ENCODE results near the gene RIN3. TPM values are rescaled to one million over a fixed set of nuclear protein-coding genes. Genes with fewer than 3 reads are reported as not detected.

The RIN3 gene
- total and polyA plus RNA-seq, 4 donors: 3.4 to 7.4 (median 5.2) TPM

DNA sequence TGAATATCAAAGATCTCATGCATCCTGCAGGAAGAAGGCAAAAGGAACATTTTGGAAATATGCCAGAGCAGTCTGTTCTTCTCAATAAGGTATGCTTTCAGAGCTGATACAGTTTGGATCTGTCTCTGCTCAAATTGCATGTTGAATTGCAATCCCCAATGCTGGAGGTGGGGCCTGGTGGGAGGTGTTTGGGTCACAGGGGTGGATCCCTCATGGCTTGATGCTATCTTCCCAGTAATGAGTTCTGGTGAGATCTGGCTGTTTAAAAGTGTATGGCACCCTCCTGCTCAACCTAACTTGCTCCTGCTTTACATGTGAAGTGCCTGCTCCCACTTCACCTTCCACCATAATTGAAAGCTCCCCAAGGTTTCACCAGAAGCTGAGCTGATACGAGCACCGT lies 76.6 kb downstream of the RIN3 start:
- Histone ChIP-seq H3K9me3 (ENCODE audit: control insufficient read depth, insufficient read depth, low read length) (no peaks in the 10 kb centered on the region), H3K27me3 (ENCODE audit: control insufficient read depth, insufficient read depth, low read length) (no peaks in the 10 kb centered on the region), H3K27ac (ENCODE audit: low read depth, low read length) (no peak overlapping the region), H3K4me3 (ENCODE audit: low read depth, low read length) (no peak overlapping the region), H3K36me3 (ENCODE audit: control insufficient read depth, insufficient read depth, low read length) (no peaks in the 10 kb centered on the region), H3K4me1 (ENCODE audit: control insufficient read depth, insufficient read depth, low read length) (no peaks in the 10 kb centered on the region)
- no peak for DNase-seq (ENCODE audit: low read depth in 4 of 6, low spot score in 6 of 6)
- WGBS (ENCODE audit: insufficient coverage): 88% methylated on average over 2 of the region's 2 CpGs

- H3K4me1 ChIP-seq (ENCODE audit: control insufficient read depth, insufficient read depth, low read length): no peaks in the 10 kb centered on the region
- H3K9me3 ChIP-seq (ENCODE audit: control insufficient read depth, insufficient read depth, low read length): no peaks in the 10 kb centered on the region
- no peaks in the 10 kb centered on the region for H3K36me3 ChIP-seq (ENCODE audit: control insufficient read depth, insufficient read depth, low read length)
- no peaks in the 10 kb centered on the region for H3K27me3 ChIP-seq (ENCODE audit: control insufficient read depth, insufficient read depth, low read length)
- no peak for DNase-seq (ENCODE audit: low read depth in 4 of 6, low spot score in 6 of 6)
- no peak overlapping the region for H3K4me3 ChIP-seq (ENCODE audit: low read depth, low read length)
- WGBS (ENCODE audit: insufficient coverage): no CpG with 5 or more reads among the region's 2 CpGs
- no peak overlapping the region for H3K27ac ChIP-seq (ENCODE audit: low read depth, low read length)
These were observed 77.4 kb downstream of the RIN3 start for GRCh38 chr14:92590941-92591340.

- Histone ChIP-seq H3K4me3 (ENCODE audit: low read depth, low read length) (no peak overlapping the region), H3K27ac (ENCODE audit: low read depth, low read length) (no peak overlapping the region), H3K36me3 (ENCODE audit: control insufficient read depth, insufficient read depth, low read length) (no peaks in the 10 kb centered on the region), H3K4me1 (ENCODE audit: control insufficient read depth, insufficient read depth, low read length) (no peaks in the 10 kb centered on the region), H3K9me3 (ENCODE audit: control insufficient read depth, insufficient read depth, low read length) (no peaks in the 10 kb centered on the region), H3K27me3 (ENCODE audit: control insufficient read depth, insufficient read depth, low read length) (no peaks in the 10 kb centered on the region)
- no peak for DNase-seq (ENCODE audit: low read depth in 4 of 6, low spot score in 6 of 6)
These were observed 77.8 kb downstream of the RIN3 start for GRCh38 chr14:92591346-92591745.

GRCh38 chr14:92595267-92595666 lies 81.7 kb downstream of the RIN3 start:
- no peak overlapping the region for H3K27ac ChIP-seq (ENCODE audit: low read depth, low read length)
- no peaks in the 10 kb centered on the region for H3K9me3 ChIP-seq (ENCODE audit: control insufficient read depth, insufficient read depth, low read length)
- no peak overlapping the region for H3K4me3 ChIP-seq (ENCODE audit: low read depth, low read length)
- no peaks in the 10 kb centered on the region for H3K27me3 ChIP-seq (ENCODE audit: control insufficient read depth, insufficient read depth, low read length)
- H3K36me3 ChIP-seq (ENCODE audit: control insufficient read depth, insufficient read depth, low read length): no peaks in the 10 kb centered on the region
- no peak for DNase-seq (ENCODE audit: low read depth in 4 of 6, low spot score in 6 of 6)
- 82% methylated on average over 3 of the region's 3 CpGs for WGBS (ENCODE audit: insufficient coverage)
- no peaks in the 10 kb centered on the region for H3K4me1 ChIP-seq (ENCODE audit: control insufficient read depth, insufficient read depth, low read length)

- 85% methylated on average over 7 of the region's 9 CpGs for WGBS (ENCODE audit: insufficient coverage)
- Histone ChIP-seq H3K27ac (ENCODE audit: low read depth, low read length) (no peak overlapping the region), H3K9me3 (ENCODE audit: control insufficient read depth, insufficient read depth, low read length) (no peaks in the 10 kb centered on the region), H3K36me3 (ENCODE audit: control insufficient read depth, insufficient read depth, low read length) (no peaks in the 10 kb centered on the region), H3K4me1 (ENCODE audit: control insufficient read depth, insufficient read depth, low read length) (no peaks in the 10 kb centered on the region), H3K27me3 (ENCODE audit: control insufficient read depth, insufficient read depth, low read length) (no peaks in the 10 kb centered on the region), H3K4me3 (ENCODE audit: low read depth, low read length) (no peak overlapping the region)
- no peak for DNase-seq (ENCODE audit: low read depth in 4 of 6, low spot score in 6 of 6)
These were observed 82.8 kb downstream of the RIN3 start for GRCh38 chr14:92596331-92596907.

DNA sequence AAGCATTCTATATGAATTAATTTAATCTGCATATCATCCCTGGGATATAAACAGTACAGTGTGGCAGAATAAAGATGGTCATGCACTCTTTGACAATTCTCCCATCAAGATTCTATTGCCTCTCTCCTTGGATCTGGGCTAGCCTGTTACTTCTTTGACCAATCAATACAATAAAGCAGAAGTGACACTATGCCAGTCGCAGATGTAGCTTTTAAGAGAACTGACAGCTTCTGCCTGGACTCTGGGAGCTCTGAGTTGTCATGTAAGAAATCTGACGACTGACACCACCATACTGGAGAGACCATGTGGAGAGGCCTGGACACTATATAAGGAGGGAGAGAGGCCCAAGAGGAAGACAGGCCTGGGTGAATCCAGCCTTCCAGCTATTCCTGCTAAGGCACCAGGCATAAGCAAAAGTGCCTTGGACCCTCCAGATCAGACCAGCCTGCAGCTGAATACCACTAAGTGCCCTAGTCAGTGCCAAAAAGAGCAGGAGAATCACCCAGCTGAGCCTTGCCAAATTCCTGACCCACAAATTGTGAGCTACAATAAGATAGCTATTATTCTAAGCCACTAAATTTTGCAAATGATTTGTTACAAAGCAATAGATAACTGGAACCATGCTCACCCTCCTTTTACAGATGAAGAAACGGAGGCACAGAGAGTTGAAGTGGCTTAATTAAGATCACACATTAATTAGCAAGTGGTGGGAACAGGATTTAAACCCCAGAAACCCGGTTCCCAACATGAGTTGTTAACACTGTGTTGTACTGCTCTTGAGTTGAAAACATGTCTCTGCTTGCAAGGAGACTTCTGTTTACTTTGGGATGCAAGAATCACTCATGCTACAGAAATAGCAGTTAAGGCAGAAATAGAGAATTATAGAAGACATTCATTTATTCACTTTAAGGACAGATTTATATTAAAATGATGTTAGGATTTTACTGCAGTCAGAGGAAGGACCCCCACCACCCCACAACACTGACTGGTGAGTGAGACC lies 84.6 kb downstream of the RIN3 start:
- H3K27ac ChIP-seq (ENCODE audit: low read depth, low read length): no peak overlapping the region

GRCh38 chr14:92599811-92600210 lies 86.2 kb downstream of the RIN3 start:
- DNase-seq (ENCODE audit: low read depth in 4 of 6, low spot score in 6 of 6): no peak
- Histone ChIP-seq H3K4me3 (ENCODE audit: low read depth, low read length) (no peak overlapping the region), H3K27ac (ENCODE audit: low read depth, low read length) (no peak overlapping the region), H3K4me1 (ENCODE audit: control insufficient read depth, insufficient read depth, low read length) (peaks cover 21% of the 10 kb centered on the region), H3K9me3 (ENCODE audit: control insufficient read depth, insufficient read depth, low read length) (no peaks in the 10 kb centered on the region), H3K27me3 (ENCODE audit: control insufficient read depth, insufficient read depth, low read length) (no peaks in the 10 kb centered on the region), H3K36me3 (ENCODE audit: control insufficient read depth, insufficient read depth, low read length) (no peaks in the 10 kb centered on the region)
- no CpG with 5 or more reads among the region's 3 CpGs for WGBS (ENCODE audit: insufficient coverage)

More for the DNA sequence above, 84.6 kb downstream of the RIN3 start:
- 100% methylated on average over 1 of the region's 4 CpGs for whole genome bisulfite sequencing (ENCODE audit: insufficient coverage)
- Histone ChIP-seq H3K36me3 (ENCODE audit: control insufficient read depth, insufficient read depth, low read length) (no peaks in the 10 kb centered on the region), H3K4me1 (ENCODE audit: control insufficient read depth, insufficient read depth, low read length) (peaks cover 10% of the 10 kb centered on the region), H3K27me3 (ENCODE audit: control insufficient read depth, insufficient read depth, low read length) (no peaks in the 10 kb centered on the region), H3K9me3 (ENCODE audit: control insufficient read depth, insufficient read depth, low read length) (no peaks in the 10 kb centered on the region), H3K4me3 (ENCODE audit: low read depth, low read length) (no peak overlapping the region)
- DNase-seq (ENCODE audit: low read depth in 4 of 6, low spot score in 6 of 6): no peak

GRCh38 chr14:92600318-92601053 lies 86.9 kb downstream of the RIN3 start:
- H3K27ac ChIP-seq (ENCODE audit: low read depth, low read length): no peak overlapping the region

GRCh38 chr14:92601131-92601710 lies 87.6 kb downstream of the RIN3 start:
- H3K36me3 ChIP-seq (ENCODE audit: control insufficient read depth, insufficient read depth, low read length): no peaks in the 10 kb centered on the region
- no peaks in the 10 kb centered on the region for H3K27me3 ChIP-seq (ENCODE audit: control insufficient read depth, insufficient read depth, low read length)
- WGBS (ENCODE audit: insufficient coverage): 88% methylated on average over 5 of the region's 9 CpGs
- no peak overlapping the region for H3K4me3 ChIP-seq (ENCODE audit: low read depth, low read length)
- H3K27ac ChIP-seq (ENCODE audit: low read depth, low read length): no peak overlapping the region
- peaks cover 21% of the 10 kb centered on the region for H3K4me1 ChIP-seq (ENCODE audit: control insufficient read depth, insufficient read depth, low read length)
- no peak for DNase-seq (ENCODE audit: low read depth in 4 of 6, low spot score in 6 of 6)
- H3K9me3 ChIP-seq (ENCODE audit: control insufficient read depth, insufficient read depth, low read length): no peaks in the 10 kb centered on the region

More at GRCh38 chr14:92600318-92601053, 86.9 kb downstream of the RIN3 start:
- no peak overlapping the region for H3K4me3 ChIP-seq (ENCODE audit: low read depth, low read length)
- 87% methylated on average over 11 of the region's 15 CpGs for WGBS (ENCODE audit: insufficient coverage)
- H3K27me3 ChIP-seq (ENCODE audit: control insufficient read depth, insufficient read depth, low read length): no peaks in the 10 kb centered on the region
- peaks cover 21% of the 10 kb centered on the region for H3K4me1 ChIP-seq (ENCODE audit: control insufficient read depth, insufficient read depth, low read length)
- no peak for DNase-seq (ENCODE audit: low read depth in 4 of 6, low spot score in 6 of 6)
- H3K36me3 ChIP-seq (ENCODE audit: control insufficient read depth, insufficient read depth, low read length): no peaks in the 10 kb centered on the region
- no peaks in the 10 kb centered on the region for H3K9me3 ChIP-seq (ENCODE audit: control insufficient read depth, insufficient read depth, low read length)

Data from spinal cord (tissue), 10 donors.